Posterior cingulate gyrus (tissue), 11 donors: ENCODE results near the gene DHX40.
"Not testable (repeated sequence)": the region's sequence is repeated elsewhere in the genome, so short reads cannot be mapped to it uniquely, and the experiment has no call there.

Source experiments
- DNase-seq, 10 donors: peaks; one replicate each; pipeline versions ENCODE4 v3.0.0 to v3.0.0-alpha.2; 2020 to 2021; ENCODE audit warnings: mixed read lengths in 3 of 10
- intact Hi-C: fragments of 100-400 bp; cut with DNase I; formaldehyde crosslinking; loops from one replicate; pipeline ENCODE4 v1.15.1; 2023

Gene DHX40

DNA sequence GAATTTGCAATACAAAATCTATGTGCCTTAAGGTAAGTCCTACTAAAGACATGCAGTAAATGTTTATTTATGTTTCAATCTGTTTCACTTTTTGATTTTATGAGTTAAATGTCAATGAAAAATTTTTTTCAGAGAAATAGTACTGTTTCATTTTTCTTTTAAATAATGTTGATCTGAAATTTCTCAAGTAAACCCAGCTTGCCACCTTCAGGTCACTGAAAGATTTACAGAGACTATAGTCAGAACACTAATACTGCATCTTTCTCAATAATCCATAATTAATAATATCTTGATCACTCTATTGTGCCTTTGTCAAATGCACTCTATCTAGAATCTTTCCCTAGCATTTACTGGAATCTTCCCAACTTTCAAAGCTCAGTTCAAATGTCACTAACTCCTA lies 6.5 kb upstream of the DHX40 start:
- intact Hi-C loops, result loop anchor here (2.0 kb wide), 1 partner anchor 248 kb away; no protein-coding TSS in a partner anchor

DNA sequence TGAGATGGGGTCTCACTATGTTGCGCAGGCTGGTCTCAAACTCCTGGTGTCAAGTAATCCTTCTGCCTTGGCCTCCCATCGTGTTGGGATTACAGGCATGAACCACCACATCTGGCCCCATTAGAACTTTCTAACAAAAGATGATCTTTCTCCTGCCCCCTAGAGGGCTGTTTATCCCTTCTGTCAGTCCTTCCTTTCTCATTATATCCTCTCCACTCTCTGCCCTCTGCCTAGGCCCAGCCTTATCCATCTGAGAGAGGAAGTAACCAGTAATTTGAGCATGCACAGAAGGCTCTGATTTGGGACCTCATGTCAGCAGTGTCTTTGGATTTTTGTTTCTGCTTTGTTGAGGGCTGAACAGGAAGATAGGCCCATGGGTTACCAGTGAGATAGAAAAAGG lies 4.4 kb upstream of the DHX40 start:
- DNase-seq, result peak in 1 of 10 donors; percentile 45
- intact Hi-C loops, result no loop called here

More for the DNA sequence above, 6.5 kb upstream of the DHX40 start:
- no peak for DNase-seq

DNA sequence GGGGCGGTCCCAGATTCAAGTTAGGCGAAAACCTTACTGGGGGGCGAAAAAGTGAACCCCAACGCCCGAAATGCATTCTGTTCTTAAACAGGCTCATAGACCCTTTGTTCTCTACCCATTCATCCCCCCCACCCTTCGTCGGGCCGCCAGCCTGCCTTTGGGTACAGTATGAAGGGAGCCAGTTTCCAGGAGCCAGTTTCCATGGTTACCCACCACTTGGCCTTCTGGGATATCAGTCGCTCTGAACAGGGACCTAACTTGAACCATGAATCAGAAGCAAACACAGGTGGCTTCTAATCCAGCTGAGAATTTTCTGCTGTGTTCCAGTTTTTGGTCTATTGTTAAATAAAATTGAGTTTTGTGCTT lies 532 bp downstream of the DHX40 start:
- intact Hi-C loops, result loop anchor here (5.0 kb wide), 1 partner anchor 51 kb away; the partner anchor contains the start of gene CLTC

DNA sequence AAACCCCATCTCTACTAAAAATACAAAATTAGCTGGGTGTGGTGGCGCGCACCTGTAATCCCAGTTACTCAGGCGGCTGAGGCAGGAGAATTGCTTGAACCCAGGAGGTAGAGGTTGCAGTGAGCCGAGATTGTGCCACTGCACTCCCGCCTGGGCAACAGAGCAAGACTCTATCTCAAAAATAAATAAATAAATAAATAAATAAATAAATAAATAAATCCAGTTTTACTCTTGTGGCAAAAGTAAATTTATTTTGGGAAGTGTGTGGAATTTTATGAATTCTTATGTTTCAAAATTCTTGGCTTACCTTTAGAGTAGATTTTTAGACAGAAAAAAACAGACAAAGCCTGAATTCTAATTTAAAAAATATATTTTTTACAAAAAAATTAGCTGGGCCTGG lies 3.7 kb downstream of the DHX40 start:
- DNase-seq, result peak in 1 of 10 donors; percentile 37
- intact Hi-C loops, result loop anchor here (5.0 kb wide), 1 partner anchor 48 kb away; the partner anchor contains the start of gene CLTC

More for the DNA sequence above, 532 bp downstream of the DHX40 start:
- DNase-seq, result peak in 9 of 10 donors; percentile 35 to 92 (median 50)

DNA sequence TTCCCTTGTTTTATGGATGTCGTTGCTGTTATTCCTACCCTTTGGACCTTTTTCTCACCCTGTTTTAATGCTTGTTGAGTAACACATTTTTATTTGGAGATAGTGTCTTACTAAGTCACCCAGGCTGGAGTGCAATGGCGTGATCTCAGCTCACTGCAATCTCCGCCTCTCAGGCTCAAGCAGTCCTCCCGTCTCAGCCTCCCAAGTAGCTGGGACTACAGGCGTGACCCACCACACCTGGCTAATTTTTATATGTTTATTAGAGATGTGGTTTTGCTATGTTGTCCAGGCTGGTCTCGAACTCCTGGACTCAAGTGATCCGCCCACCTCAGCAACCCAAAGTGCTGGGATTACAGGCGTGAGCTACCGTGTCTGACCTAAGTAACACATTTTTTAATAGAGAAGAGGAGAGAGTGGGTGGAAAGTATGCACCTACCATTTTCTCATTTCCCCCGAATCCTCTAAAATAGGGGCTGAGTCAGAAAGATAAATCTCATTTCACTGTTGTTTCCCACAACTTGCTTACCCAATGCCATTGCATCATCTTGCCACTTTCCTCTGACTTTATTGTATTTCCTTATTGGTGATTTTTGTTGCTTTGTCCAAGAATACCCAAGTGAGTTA lies 7.0 kb downstream of the DHX40 start:
- intact Hi-C loops, result no loop called here
- no peak for DNase-seq

DNA sequence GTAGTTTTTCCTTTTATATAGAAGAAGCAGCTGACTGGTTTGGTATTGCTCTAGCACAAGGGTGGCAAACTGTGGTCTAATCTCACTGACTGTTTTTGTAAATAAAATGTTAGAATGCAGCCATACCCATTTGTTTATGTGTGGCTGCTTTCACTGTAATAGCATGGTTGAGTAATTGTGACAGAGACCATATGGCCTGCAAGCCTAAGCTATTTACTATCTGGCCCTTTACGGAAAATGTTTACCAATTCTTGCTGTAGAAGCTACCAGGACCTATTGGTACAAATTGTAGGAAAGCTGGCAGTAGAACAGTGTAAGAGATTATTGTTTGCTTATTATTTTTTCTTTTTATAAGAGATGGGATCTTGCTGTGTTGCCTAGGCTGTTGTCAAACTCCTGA lies 18.8 kb downstream of the DHX40 start:
- intact Hi-C loops, DNase-seq: not testable (repeated sequence)

DNA sequence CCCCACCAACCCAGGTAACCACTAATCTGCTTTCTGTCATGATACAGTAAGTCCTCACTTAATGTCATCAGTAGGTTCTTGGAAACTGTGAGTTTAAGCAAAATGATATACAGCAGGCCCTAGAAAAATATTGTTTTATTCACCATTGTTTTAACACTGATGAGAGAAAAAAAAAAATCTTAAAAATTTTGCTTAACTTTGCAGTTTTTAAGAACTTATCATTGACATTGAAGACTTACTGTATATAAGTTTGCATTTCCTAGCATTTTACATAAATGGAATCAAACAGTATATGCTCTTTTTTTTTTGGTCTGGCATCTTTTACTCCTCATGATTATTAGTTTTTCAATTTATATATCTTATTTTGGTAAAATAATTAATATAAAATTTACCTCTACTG lies 34.8 kb downstream of the DHX40 start:
- DNase-seq, result no peak
- intact Hi-C loops, result no loop called here

DNA sequence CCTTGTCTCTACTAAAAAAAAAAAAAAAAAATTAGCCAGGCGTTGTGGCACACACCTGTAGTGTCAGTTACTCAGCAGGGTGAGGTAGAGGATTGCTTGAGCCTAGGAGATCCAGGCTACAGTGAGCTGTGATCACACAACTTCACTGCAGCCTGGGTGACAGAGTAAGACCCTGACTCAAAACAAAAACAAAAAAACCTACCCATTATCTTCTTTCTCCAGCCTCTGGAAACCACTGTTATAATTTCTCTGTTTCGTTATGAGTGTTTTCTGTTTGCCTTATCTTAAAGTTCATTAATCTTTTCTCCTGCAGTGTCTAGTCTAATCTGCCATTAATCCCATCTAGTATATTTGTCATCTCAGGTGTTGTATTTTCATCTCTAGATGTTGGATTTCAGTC lies 35.7 kb downstream of the DHX40 start:
- DNase-seq, result no peak
- intact Hi-C loops, result no loop called here

DNA sequence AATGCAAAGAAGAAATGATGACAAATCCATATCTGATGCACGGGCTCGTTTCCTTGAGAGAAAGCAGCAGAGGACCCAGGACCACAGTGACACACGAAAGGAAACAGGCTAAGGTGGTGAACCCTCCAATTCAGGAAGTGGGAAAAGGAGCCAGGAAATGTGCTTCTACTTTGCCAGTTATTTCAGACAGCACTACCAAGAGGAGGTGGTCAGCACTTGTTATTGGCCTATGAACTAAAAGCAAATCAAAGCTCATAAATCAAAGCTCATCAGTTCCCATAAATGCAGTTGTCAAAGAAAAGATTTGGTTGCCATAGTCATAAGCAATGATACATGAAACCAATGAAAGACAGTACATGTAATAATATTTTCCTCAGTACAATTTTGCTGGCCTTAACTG lies 41.7 kb downstream of the DHX40 start:
- no peak for DNase-seq
- intact Hi-C loops, result no loop called here

DNA sequence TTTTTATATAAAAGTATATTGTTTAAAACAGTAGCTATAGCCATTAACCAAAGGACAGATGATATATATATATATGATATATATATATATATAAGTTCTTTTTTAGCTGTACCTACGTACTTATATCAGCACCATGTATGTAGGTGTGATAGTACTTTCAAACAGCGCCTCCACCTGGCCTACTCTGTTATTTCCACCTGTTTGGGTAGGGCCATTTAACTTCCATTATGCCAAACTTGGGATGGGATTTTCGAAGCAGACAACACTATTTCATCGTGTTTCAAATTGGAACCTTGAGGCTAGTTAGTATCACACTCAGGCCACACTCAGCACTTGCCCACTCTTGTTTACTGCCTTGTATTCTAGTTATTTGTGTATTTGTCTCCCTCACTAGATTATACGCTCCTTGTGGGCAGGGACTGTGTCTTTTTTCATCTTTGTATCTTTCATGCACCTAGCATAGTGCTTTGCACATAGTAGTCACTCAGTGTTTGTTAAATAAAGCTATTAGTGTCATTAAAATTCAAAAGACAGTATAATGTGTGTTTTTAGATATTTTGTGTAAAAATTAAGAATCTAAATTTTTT lies 42.5 kb downstream of the DHX40 start:
- intact Hi-C loops, result no loop called here

DNA sequence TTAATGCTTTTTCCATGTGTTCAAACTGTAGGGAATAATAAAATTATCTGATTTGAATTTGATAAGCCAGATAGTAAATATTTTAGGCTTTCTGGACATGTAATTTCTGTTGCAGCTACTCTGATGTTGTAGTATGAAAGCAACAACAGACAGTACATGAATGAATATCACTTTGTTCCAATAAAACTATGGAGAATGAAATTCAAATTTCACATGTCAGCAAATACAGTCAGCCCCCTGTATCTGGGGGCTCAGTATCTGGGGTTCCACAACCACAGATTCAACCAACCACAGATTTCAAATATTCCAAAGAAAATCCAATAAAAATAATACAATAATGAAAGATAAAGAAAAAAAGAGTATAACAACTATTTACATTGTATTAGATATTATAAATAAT lies 46.1 kb downstream of the DHX40 start:
- DNase-seq, result no peak
- intact Hi-C loops, result no loop called here

More for the DNA sequence above, 42.5 kb downstream of the DHX40 start:
- no peak for DNase-seq

DNA sequence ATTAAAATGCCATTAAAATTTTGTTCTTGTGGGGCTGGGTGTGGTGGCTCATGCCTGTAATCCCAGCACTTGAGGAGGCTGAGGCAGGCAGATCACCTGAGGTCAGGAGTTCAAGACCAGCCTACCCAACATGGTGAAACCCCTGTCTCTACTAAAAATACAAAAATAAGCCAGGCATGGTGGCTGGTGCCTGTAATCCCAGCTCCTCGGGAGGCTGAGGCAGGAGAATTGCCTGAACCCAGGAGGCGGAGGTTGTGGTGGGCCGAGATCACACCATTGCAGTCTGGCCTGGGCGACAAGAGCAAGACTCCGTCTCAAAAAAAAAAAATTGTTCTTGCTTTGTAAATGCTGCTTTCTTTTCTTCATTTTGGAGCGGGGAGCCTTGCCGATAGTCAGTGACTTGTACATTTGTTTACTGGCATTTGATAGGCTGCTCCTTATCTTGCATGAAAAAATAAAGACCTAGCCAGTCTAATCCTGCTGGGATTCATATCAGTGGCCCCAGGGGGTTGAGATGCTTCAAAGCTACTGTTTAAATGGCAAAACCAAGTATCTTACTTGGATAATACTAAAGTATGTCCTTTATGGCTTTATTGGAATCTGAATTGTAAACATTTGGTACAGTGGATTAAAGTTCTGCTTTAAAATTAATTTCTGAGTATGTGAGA lies 51.0 kb downstream of the DHX40 start:
- intact Hi-C loops, result loop anchor here (5.0 kb wide), 1 partner anchor 49 kb away; the partner anchor contains the start of gene DHX40
- no peak for DNase-seq

DNA sequence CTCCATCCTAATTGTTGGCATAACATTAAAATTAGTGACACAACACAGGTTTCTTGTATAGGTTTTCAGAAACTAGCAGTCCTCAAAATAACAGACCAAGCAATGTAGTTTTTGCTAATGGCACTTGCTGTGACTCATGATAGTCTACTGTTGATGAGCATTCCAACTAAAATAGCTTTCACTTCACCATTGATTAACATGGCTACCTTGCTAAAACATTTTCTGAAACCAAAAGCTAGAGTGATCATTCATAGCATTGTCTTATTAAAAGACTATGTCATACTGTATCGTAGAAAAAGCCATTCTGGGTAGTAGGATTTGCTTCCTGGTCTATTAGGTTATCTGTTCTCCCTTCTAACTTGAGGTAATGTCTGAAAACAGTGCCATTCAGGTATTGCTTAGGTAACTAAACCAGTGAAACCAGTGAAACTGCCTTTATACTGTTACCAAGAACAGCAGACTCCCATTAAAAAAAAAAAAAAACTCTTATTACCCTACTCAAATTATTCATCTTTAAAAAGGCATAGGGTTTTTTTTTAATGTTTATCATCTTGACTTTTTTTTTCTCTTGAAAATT lies 51.8 kb downstream of the DHX40 start:
- intact Hi-C loops, result loop anchor here (5.0 kb wide), 1 partner anchor 50 kb away; the partner anchor contains the start of gene DHX40
- DNase-seq, result no peak

DNA sequence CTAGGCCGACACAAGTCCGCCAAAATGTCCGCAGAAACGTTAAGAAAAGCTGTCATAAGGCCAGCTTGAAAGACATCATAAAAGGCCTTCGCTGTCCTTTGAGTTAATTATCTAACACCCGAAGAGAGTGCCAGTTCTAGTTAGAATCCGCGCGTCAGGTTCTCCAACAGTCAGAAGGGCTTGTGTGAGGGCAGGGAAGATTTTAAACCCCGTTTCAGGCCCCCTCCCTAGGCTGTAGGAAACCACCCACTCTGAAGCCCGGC lies 53.6 kb downstream of the DHX40 start:
- no peak for DNase-seq
- intact Hi-C loops, result loop anchor here (2.0 to 5.0 kb wide), 2 partner anchors 52 to 88 kb away; partner anchors contain the start of genes DHX40, PTRH2 and VMP1

DNA sequence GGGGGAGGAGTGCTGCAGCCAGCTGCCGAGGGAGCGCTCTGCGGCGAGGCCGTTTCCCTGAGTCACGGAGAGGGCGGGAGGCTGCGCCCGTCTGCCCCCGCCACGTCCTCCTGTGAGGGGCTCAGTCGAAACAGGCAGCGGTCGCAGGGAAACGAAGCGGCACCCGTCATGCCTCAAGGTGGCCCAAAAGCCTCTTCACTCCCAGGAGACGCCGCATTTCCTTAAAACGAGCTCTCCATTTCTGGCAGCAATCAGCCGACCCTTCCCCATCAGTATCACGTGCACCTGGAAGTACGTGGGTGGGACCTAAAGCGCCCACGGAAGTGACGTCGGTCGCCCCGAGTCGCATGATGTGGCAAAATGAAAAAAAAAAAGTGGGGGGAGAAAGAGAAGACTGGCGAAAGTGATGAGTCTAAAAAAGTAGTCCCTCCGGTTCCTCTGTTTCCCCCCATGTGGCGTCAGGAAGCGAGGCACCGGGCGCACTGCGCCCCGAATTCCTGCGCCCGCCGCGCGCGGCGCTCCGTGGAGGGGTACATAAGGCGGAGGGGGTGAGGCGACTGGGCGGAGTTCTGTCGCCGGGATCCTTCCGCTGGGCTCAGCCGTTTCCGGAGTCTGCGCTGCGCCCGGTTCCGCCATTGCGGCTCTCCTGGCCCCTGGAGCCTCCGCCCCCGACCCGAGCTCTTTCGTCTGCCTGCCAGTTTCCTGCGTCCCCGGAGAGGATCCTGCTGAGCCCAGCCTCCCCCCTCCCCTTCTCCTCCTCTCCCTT lies 54.1 kb downstream of the DHX40 start, which contains the start of gene CLTC:
CLTC (plus strand) TSS at position 598 of the 766 bp plus-strand sequence. CDS start 237 bp downstream, outside the sequence.
- intact Hi-C loops, result loop anchor here (2.0 to 5.0 kb wide), 2 partner anchors 52 to 87 kb away; partner anchors contain the start of genes DHX40, PTRH2 and VMP1
- DNase-seq, result peak; percentile 87 to 99 (median 92)

DNA sequence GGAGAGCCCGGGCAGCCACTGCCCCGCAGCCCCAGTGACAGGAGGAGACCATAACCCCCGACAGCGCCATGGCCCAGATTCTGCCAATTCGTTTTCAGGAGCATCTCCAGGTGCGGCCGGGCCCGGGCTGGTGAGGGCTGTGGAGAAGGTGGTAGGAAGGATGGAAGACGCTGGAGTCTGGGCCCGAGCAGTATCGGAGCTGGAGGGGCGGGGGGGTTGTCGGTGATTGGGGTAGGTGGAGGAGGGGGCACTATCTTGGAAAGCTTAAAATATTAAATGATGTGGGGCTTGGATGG lies 54.6 kb downstream of the DHX40 start:
- intact Hi-C loops, result no loop called here
- no peak for DNase-seq

DNA sequence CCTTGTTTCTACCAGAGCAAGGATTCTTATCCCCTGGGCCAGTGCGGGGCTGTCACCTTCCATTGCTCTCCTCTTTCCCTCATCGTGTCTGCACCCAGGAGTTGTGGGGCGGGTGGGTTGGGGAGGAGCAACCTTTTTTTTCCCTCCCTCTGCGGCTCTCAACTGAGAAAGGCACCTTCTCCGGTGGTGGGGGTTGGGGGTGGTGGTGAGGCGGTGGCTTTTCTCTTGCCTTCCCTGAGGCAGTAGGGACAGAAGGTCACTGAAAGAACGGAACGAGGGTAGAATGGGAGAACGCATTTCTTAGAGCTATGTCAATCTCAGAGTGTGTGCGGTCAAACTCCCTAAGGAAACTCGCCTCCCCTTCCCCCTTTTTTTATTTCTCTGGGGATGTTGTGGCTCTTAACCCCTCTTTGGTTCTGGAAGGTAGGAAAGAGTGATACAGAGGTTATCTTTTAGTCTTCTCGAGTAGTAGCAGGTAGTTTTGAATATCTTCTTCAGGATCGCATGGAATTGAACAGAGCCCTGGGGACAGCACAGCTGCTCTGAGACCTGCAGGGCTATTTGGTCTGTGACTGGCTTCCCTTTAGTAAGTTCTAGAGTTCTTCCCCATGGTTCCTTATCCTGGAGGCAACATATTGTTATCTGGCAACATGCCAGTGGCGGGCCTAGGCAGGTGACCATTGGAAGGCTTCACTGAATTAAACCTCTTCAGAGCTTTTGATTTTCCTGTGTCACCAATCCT lies 55.3 kb downstream of the DHX40 start:
- DNase-seq, result peak in 7 of 10 donors; percentile 10 to 77 (median 13)
- intact Hi-C loops, result no loop called here

DNA sequence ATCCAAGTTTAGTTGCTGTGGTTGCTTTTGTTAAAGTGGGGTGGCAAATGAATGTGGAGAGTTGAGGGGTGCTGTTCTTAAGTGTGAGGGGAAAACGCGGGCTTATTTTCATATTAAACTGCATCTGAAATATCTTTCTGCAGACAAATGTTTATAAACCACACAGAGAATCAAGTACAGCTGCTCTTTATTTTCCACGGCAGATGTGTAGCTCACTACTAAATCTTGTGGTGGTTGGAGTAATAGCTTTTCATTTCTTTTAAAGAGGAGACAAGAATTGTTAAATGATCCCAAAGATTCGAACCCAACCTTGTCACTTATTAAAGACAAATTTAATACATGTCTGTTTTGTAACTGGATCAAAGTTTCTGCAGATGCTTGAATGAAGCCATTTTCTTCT lies 56.4 kb downstream of the DHX40 start:
- intact Hi-C loops, result no loop called here
- no peak for DNase-seq

DNA sequence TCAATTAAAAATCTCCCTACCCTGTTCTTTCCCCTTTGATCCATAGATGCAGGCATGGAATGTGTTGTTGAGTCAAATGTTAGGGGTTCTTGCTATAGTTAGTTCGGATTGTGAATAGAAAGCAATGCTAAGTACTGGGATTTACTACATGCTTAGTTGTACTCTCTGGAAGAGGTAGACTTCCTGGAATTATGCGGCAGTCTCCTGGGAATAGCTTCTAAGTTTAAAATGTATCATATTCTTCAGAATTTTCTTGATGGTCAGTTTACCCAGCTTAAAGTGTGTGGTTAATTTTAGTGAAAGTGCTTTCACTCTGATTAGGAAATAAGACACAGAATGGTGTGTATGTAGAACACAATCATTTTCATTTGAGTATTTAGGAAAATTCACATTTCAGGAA lies 57.7 kb downstream of the DHX40 start:
- DNase-seq, result no peak
- intact Hi-C loops, result no loop called here

DNA sequence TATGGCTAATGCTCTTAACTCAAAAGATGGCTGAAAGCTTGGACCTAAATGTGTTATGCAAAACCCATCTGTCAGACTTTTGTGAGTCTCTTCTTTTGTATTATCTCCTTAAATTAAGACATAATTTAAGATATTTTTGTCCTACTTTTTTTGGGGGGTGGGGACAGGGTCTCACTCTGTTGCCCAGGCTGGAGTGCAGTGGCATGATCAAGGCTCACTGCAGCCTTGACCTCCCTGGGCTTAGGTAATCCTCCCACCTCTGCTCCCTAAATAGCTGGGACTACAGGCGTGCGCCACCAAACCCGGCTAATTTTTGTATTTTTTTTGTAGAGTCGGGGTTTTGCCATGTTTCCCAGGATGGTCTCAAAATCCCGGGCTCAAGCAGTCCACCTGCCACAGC lies 61.3 kb downstream of the DHX40 start:
- intact Hi-C loops, result no loop called here
- no peak for DNase-seq
